Esophagus muscularis mucosa (tissue), 3 donors: ENCODE measurements around the gene OGFOD3.

Experiments
- POLR2A ChIP-seq: fragments of 450-650 bp; IDR thresholded peaks from one replicate; pipeline ENCODE4 v1.6.1; 2017; ENCODE audit warnings: antibody characterized with exemption, moderate library complexity, mild to moderate bottlenecking, low read depth
- TF ChIP-seq, protein P1 (sequence below), 3 experiments: fragments of 200-600 bp in 2 of 3; fragments of 450-650 bp in 1 of 3; sonication (generic) in 2 of 3; IDR thresholded peaks; one replicate each; pipeline ENCODE4 v1.5.1; 2017 to 2019; ENCODE audit warnings: antibody characterized with exemption in 3 of 3, mild to moderate bottlenecking in 2 of 3, moderate library complexity in 1 of 3

DNA sequence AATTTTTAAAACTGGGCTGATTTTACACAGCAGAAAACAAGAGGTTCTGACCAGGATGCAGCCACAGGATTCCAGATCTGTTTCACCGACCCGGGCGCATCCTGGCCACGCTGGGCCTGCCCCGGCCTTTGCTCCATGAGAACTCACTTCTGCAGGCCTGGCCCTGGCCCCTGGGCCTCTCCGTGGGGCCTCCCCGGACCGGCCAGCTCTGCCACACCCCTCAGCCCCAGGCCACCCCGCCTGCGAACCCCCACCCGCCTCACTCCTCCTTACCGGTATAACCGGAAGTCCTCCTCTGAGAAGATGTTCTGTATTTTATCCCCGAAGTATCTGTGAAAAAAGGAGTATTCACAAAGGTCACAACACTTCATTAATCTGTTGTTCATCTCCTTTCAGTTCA lies 13.3 kb downstream of the OGFOD3 start:
- TF ChIP-seq, protein P1, sequence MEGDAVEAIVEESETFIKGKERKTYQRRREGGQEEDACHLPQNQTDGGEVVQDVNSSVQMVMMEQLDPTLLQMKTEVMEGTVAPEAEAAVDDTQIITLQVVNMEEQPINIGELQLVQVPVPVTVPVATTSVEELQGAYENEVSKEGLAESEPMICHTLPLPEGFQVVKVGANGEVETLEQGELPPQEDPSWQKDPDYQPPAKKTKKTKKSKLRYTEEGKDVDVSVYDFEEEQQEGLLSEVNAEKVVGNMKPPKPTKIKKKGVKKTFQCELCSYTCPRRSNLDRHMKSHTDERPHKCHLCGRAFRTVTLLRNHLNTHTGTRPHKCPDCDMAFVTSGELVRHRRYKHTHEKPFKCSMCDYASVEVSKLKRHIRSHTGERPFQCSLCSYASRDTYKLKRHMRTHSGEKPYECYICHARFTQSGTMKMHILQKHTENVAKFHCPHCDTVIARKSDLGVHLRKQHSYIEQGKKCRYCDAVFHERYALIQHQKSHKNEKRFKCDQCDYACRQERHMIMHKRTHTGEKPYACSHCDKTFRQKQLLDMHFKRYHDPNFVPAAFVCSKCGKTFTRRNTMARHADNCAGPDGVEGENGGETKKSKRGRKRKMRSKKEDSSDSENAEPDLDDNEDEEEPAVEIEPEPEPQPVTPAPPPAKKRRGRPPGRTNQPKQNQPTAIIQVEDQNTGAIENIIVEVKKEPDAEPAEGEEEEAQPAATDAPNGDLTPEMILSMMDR (IDR thresholded peaks at IDR 0.05): no peak
- TF ChIP-seq POLR2A: no peak
